H1 (cell line): ENCODE data around the gene PTCH2. TPM values are rescaled to one million over a fixed set of nuclear protein-coding genes. Genes with fewer than 3 reads are reported as not detected.
A peak's percentile ranks its signal among the peaks of the same experiment; 100 is the strongest.

Experiments used
- CTCF ChIA-PET: fragments of 300-600 bp; sonication (Branson Sonifier 250); formaldehyde crosslinking; loops from one replicate; lab custom pipeline; 2021; ENCODE audit not compliant: partially characterized antibody; lab: Charles Lee
- POLR2A ChIA-PET: fragments of 300-600 bp; sonication (Branson Sonifier 250); formaldehyde crosslinking; loops from one replicate; lab custom pipeline; 2021; ENCODE audit warnings: inconsistent platforms; ENCODE audit not compliant: partially characterized antibody; lab: Charles Lee
- DNase-seq, 2 experiments: peaks; one replicate each; pipeline versions ENCODE4 v3.0.0 to v3.0.0-alpha.2; 2010 to 2022; ENCODE audit warnings: low spot score in 2 of 2, low read depth in 1 of 2, mixed read lengths in 1 of 2
- FAIRE-seq: peaks from 2 replicates; lab custom pipeline; 2011; peaks lifted over from hg19 to GRCh38; lab: Jason Lieb, UNC
- H2AFZ ChIP-seq: 2 replicates; pipeline ENCODE4 v1.8.1; 2012; ENCODE audit warnings: low read length, inconsistent platforms
- H2AK5ac ChIP-seq: 2 replicates; pipeline ENCODE4 v1.6.1; 2013; ENCODE audit warnings: low read depth, low read length
- H2BK120ac ChIP-seq: replicated peaks from 2 replicates; pipeline ENCODE3; 2013; ENCODE audit warnings: low read depth, low read length, inconsistent platforms
- H2BK12ac ChIP-seq: 2 replicates; pipeline ENCODE4 v1.6.1; 2013; ENCODE audit warnings: low read depth, low read length
- H2BK15ac ChIP-seq: 2 replicates; pipeline ENCODE4 v1.6.1; 2013; ENCODE audit warnings: low read length
- H2BK20ac ChIP-seq: 2 replicates; pipeline ENCODE4 v1.6.1; 2013; ENCODE audit warnings: low read length
- H2BK5ac ChIP-seq: 2 replicates; pipeline ENCODE4 v1.6.1; 2013; ENCODE audit warnings: low read depth, low read length
- H3K14ac ChIP-seq: 2 replicates; pipeline ENCODE4 v1.6.1; 2013; ENCODE audit warnings: inconsistent platforms; ENCODE audit not compliant: insufficient read length
- H3K18ac ChIP-seq: 2 replicates; pipeline ENCODE4 v1.6.1; 2013; ENCODE audit warnings: low read length; ENCODE audit errors: extremely low read depth
- H3K23ac ChIP-seq: 2 replicates; pipeline ENCODE4 v1.6.1; 2013; ENCODE audit warnings: inconsistent platforms; ENCODE audit not compliant: insufficient read length
- H3K23me2 ChIP-seq: 2 replicates; pipeline ENCODE4 v1.6.1; 2013; ENCODE audit warnings: low read depth, low read length
- H3K27ac ChIP-seq: 2 replicates; pipeline ENCODE4 v1.6.1; 2011; ENCODE audit warnings: low read depth, low read length, inconsistent platforms
- H3K27me3 ChIP-seq, 4 experiments: replicated peaks in 1 of 4; 1 replicate in 1 of 4; 2 replicates in 3 of 4; pipeline versions ENCODE4 v1.6.1 to v1.8.1; 2011 to 2013; ENCODE audit warnings: low read length in 3 of 4, mild to moderate bottlenecking in 3 of 4, inconsistent platforms in 2 of 4, mixed read lengths in 2 of 4, moderate library complexity in 1 of 4; ENCODE audit not compliant: control insufficient read depth in 3 of 4, insufficient read depth in 3 of 4; ENCODE audit errors: extremely low read depth in 1 of 4
- H3K36me3 ChIP-seq, 4 experiments: 2 replicates each; pipeline versions ENCODE4 v1.6.1 to v1.8.1; 2011 to 2013; ENCODE audit warnings: mild to moderate bottlenecking in 4 of 4, low read length in 3 of 4, moderate library complexity in 2 of 4, control low read depth in 1 of 4, inconsistent platforms in 1 of 4; ENCODE audit not compliant: insufficient read depth in 4 of 4, control insufficient read depth in 2 of 4
- H3K4ac ChIP-seq: replicated peaks from 2 replicates; pipeline ENCODE3; 2013; ENCODE audit warnings: low read length, low read depth, mixed read lengths, inconsistent platforms; ENCODE audit not compliant: insufficient read length
- H3K4me1 ChIP-seq, 4 experiments: replicated peaks in 1 of 4; 1 replicate in 1 of 4; 2 replicates in 3 of 4; pipeline versions ENCODE4 v1.6.1 to v1.8.1; 2011 to 2013; ENCODE audit warnings: low read length in 3 of 4, inconsistent platforms in 2 of 4, mixed read lengths in 1 of 4; ENCODE audit not compliant: insufficient read depth in 4 of 4, control insufficient read depth in 3 of 4
- H3K4me2 ChIP-seq, 2 experiments: 2 replicates each; pipeline versions ENCODE4 v1.6.1 to v1.8.1; 2011 to 2013; ENCODE audit warnings: low read depth in 2 of 2, low read length in 2 of 2, control low read depth in 1 of 2, inconsistent platforms in 1 of 2, mild to moderate bottlenecking in 1 of 2; ENCODE audit not compliant: insufficient read depth in 1 of 2
- H3K4me3 ChIP-seq, 4 experiments: fragments of 200-600, 300-600 bp in 1 of 4; sonication (generic), shearing (Covaris generic), sonication (Bioruptor Twin) in 1 of 4; 2 replicates each; pipeline versions ENCODE4 v1.5.1 to v1.8.1; 2011 to 2016; ENCODE audit warnings: low read length in 4 of 4, low read depth in 3 of 4, control low read depth in 2 of 4, inconsistent platforms in 2 of 4, mild to moderate bottlenecking in 2 of 4, mixed read lengths in 1 of 4, moderate library complexity in 1 of 4; ENCODE audit not compliant: insufficient read depth in 2 of 4; ENCODE audit errors: extremely low read depth in 1 of 4
- H3K56ac ChIP-seq: replicated peaks from 2 replicates; pipeline ENCODE3; 2013; ENCODE audit warnings: low read depth, mild to moderate bottlenecking, mixed read lengths, low read length, inconsistent platforms; ENCODE audit not compliant: insufficient read length
- H3K79me1 ChIP-seq: 2 replicates; pipeline ENCODE4 v1.6.1; 2013; ENCODE audit warnings: low read depth, low read length, control low read depth
- H3K79me2 ChIP-seq, 2 experiments: 2 replicates each; pipeline versions ENCODE4 v1.6.1 to v1.8.1; 2012 to 2013; ENCODE audit warnings: low read length in 2 of 2, mild to moderate bottlenecking in 2 of 2, inconsistent platforms in 1 of 2; ENCODE audit not compliant: insufficient read depth in 2 of 2, control insufficient read depth in 1 of 2
- H3K9ac ChIP-seq, 4 experiments: replicated peaks in 1 of 4; 1 replicate in 1 of 4; 2 replicates in 3 of 4; pipeline versions ENCODE4 v1.6.1 to v1.8.1; 2011 to 2013; ENCODE audit warnings: low read depth in 3 of 4, low read length in 3 of 4, control low read depth in 2 of 4, mild to moderate bottlenecking in 2 of 4, moderate library complexity in 2 of 4, inconsistent platforms in 1 of 4; ENCODE audit errors: extremely low read depth in 1 of 4
- H3K9me3 ChIP-seq, 2 experiments: 2 replicates each; pipeline versions ENCODE4 v1.6.1 to v1.8.1; 2012 to 2013; ENCODE audit warnings: mild to moderate bottlenecking in 2 of 2, moderate library complexity in 2 of 2, control low read depth in 1 of 2, inconsistent platforms in 1 of 2, low read depth in 1 of 2, low read length in 1 of 2, mixed read lengths in 1 of 2; ENCODE audit not compliant: insufficient read depth in 2 of 2
- H4K20me1 ChIP-seq, 2 experiments: replicated peaks in 1 of 2; 2 replicates each; pipeline versions ENCODE3 to v1.8.1; 2011 to 2013; ENCODE audit warnings: inconsistent platforms in 2 of 2, low read length in 2 of 2, mild to moderate bottlenecking in 1 of 2; ENCODE audit not compliant: insufficient read depth in 2 of 2, control insufficient read depth in 1 of 2
- H4K5ac ChIP-seq: 2 replicates; pipeline ENCODE4 v1.6.1; 2013; ENCODE audit warnings: low read length, low read depth, mixed read lengths, inconsistent platforms; ENCODE audit not compliant: insufficient read length
- H4K8ac ChIP-seq: 2 replicates; pipeline ENCODE4 v1.8.0; 2013; ENCODE audit warnings: mild to moderate bottlenecking, moderate library complexity, low read length, inconsistent platforms; ENCODE audit not compliant: insufficient read depth; ENCODE audit errors: extremely low read depth
- H4K91ac ChIP-seq: replicated peaks from 2 replicates; pipeline ENCODE3; 2013; ENCODE audit warnings: low read length, mixed read lengths, inconsistent platforms; ENCODE audit not compliant: insufficient read length
- BACH1 ChIP-seq: IDR thresholded peaks from 2 replicates; pipeline ENCODE4 v1.6.1; 2012; ENCODE audit warnings: low read length, improper control_type of control experiment
- EGR1 ChIP-seq: IDR thresholded peaks from 2 replicates; pipeline ENCODE4 v1.6.1; 2011; ENCODE audit warnings: low read depth, low read length, borderline replicate concordance
- KDM4A ChIP-seq: IDR thresholded peaks from one replicate; pipeline ENCODE4 v1.7.1; 2012; ENCODE audit warnings: low read depth, mild to moderate bottlenecking, moderate library complexity, low read length, inconsistent platforms; ENCODE audit not compliant: severe bottlenecking
- NANOG ChIP-seq: IDR thresholded peaks from 2 replicates; pipeline ENCODE4 v1.6.1; 2011; ENCODE audit warnings: low read length, low read depth, mild to moderate bottlenecking, inconsistent platforms; ENCODE audit not compliant: insufficient read depth, poor library complexity, severe bottlenecking
- PHF8 ChIP-seq: fragments of 200-600 bp; sonication (generic); conservative IDR thresholded peaks from 2 replicates; pipeline ENCODE4 v1.7.1; 2012; ENCODE audit warnings: low read depth, mild to moderate bottlenecking, inconsistent platforms, low read length, moderate library complexity
- POLR2A ChIP-seq, 2 experiments: IDR thresholded peaks; 1 replicate in 1 of 2; 2 replicates in 1 of 2; pipeline ENCODE4 v1.6.1; 2011; ENCODE audit warnings: low read depth in 2 of 2, low read length in 2 of 2, mild to moderate bottlenecking in 2 of 2; ENCODE audit errors: control extremely low read depth in 1 of 2
- SIN3A ChIP-seq, 2 experiments: IDR thresholded peaks in 1 of 2; conservative IDR thresholded peaks in 1 of 2; 2 replicates each; pipeline ENCODE4 v1.6.1; 2011 to 2012; ENCODE audit warnings: low read length in 2 of 2, improper control_type of control experiment in 1 of 2, low read depth in 1 of 2, mild to moderate bottlenecking in 1 of 2
- SRF ChIP-seq: IDR thresholded peaks from 2 replicates; pipeline ENCODE4 v1.6.1; 2011; ENCODE audit warnings: mild to moderate bottlenecking, low read depth, low read length, moderate library complexity
- TAF1 ChIP-seq: IDR thresholded peaks from 2 replicates; pipeline ENCODE4 v1.6.1; 2011; ENCODE audit warnings: mild to moderate bottlenecking, low read depth, low read length
- TAF7 ChIP-seq: optimal IDR thresholded peaks from 2 replicates; pipeline ENCODE3; 2011; ENCODE audit warnings: low read depth, mild to moderate bottlenecking, inconsistent platforms, low read length, moderate library complexity, borderline replicate concordance
- WGBS, 2 experiments: shearing (Covaris generic) in 1 of 2; methylation state at CpG; one replicate each; pipeline versions ENCODE4 v1.1.6 to v1.1.7; 2013 to 2015; ENCODE audit warnings: low lambda C conversion rate in 2 of 2, mixed read lengths in 2 of 2, inconsistent platforms in 1 of 2, low coverage in 1 of 2, missing lambda C conversion rate in 1 of 2; ENCODE audit not compliant: insufficient replicate concordance in 2 of 2, insufficient coverage in 1 of 2, insufficient read length in 1 of 2; ENCODE audit errors: extremely low coverage in 1 of 2, missing lambda C conversion rate in 1 of 2; 5-methylcytosine and 5-hydroxymethylcytosine counted together
- polyA plus RNA-seq, 7 experiments: library from polyadenylated mRNA; depleted of rRNA in 3 of 7; stranded (reverse) in 5 of 7; unstranded in 2 of 7; fragments of >200 nt in 5 of 7; fragments of 200-250 nt in 2 of 7; gene quantifications; 1 replicate in 5 of 7; 2 replicates in 1 of 7; 4 replicates in 1 of 7; pipeline versions ENCODE4 v1.2.1 to v1.2.3, GENCODE V29; 2011 to 2013; ENCODE audit warnings: missing spikeins in 2 of 7, mixed read lengths in 2 of 7
- total RNA-seq: library from RNA; stranded (reverse); fragmentation: NEBNext Ultra II Directional; extraction: Animal tissue kit (Norgen Biotek cat#: 25700); gene quantifications from 2 replicates; pipeline ENCODE4 v1.2.1, GENCODE V29; 2021

Gene PTCH2
- total and polyA plus RNA-seq, 2 of the 8 experiments (the other 6 are each of a cell fraction or from before 2014, with no cell fraction given) = 0.35 to 1.2 TPM

- H3K23ac ChIP-seq = no peak overlapping the region
- DNase-seq = no peak
- H2BK20ac ChIP-seq = peak overlapping the region; percentile 25; the same call in 1 of the 2 replicates
- H2AFZ ChIP-seq = peak overlapping the region; percentile 98
- FAIRE-seq = no peak
- 45% methylated on average over 25 of the region's 25 CpGs; no CpG with 5 or more reads in 1 of the 2 experiments for WGBS, 2 experiments
- peaks cover 2 to 5% (median 3%) of the 10 kb centered on the region in 4 experiments; a peak in 5 of 7 replicates for H3K4me1 ChIP-seq
- peak overlapping the region; percentile 100 for H2BK5ac ChIP-seq
- H3K18ac ChIP-seq = peak overlapping the region; percentile 91
- H3K9me3 ChIP-seq = no peaks in the 10 kb centered on the region
- ChIA-PET POLR2A (interaction anchor here (0.6 to 16.6 kb wide), 27 partner anchors 9 to 679 kb away, joined by 3 to 547 read pairs (median 6); partner anchors contain the start of genes BEST4, BTBD19, CCDC163 and DYNLT4), CTCF (interaction anchor here (0.6 to 5.3 kb wide), 10 partner anchors 10 to 197 kb away, joined by 3 to 26 read pairs (median 8); partner anchors contain the start of genes BTBD19 and PLK3)
- H4K20me1 ChIP-seq = no peaks in the 10 kb centered on the region
- H3K27me3 ChIP-seq = no peaks in the 10 kb centered on the region; a peak in 2 of 7 replicates
- no peaks in the 10 kb centered on the region for H3K79me1 ChIP-seq
- peak overlapping the region; percentile 40 to 64 (median 47) for H3K4me3 ChIP-seq
- H2BK12ac ChIP-seq = peak overlapping the region; percentile 77
- no peaks in the 10 kb centered on the region for H3K79me2 ChIP-seq
- no peaks in the 10 kb centered on the region for H3K36me3 ChIP-seq
- peak overlapping the region; percentile 100 for H3K27ac ChIP-seq
- no peak overlapping the region for H2AK5ac ChIP-seq
- peak overlapping the region; percentile 66 to 84 for H3K4me2 ChIP-seq
- H4K91ac ChIP-seq = peak overlapping the region; percentile 100
- peak overlapping the region; percentile 18 for H2BK120ac ChIP-seq
- no peak overlapping the region for H3K4ac ChIP-seq
- H4K8ac ChIP-seq = peak overlapping the region; percentile 100; the same call in 1 of the 2 replicates
- H3K9ac ChIP-seq = peak overlapping the region; percentile 93 to 100 (median 98)
- peak overlapping the region; percentile 66 for H2BK15ac ChIP-seq
- peak overlapping the region; percentile 48 for H4K5ac ChIP-seq
- peaks cover 7% of the 10 kb centered on the region for H3K23me2 ChIP-seq
- no peak overlapping the region for H3K56ac ChIP-seq
- H3K14ac ChIP-seq = no peak overlapping the region
- TF ChIP-seq POLR2A (IDR thresholded peaks at IDR 0.05; ENCODE audit: control extremely low read depth in 1 of 2, low read depth in 2 of 2, low read length in 2 of 2) (no peak), KDM4A (peak; percentile 44), PHF8 (peak; percentile 56), NANOG (no peak), TAF7 (no peak), SRF (no peak), SIN3A (conservative IDR thresholded peaks at IDR 0.05 in 1 of 2, IDR thresholded peaks at IDR 0.05 in 1 of 2; ENCODE audit: low read depth in 1 of 2, low read length in 2 of 2) (0 out of 4 replicates have a peak, but pooled peaks of 1 of the 2 experiments have one; percentile 24), BACH1 (no peak; the same call in 1 of the 2 replicates), TAF1 (no peak), EGR1 (no peak)
These were observed 22.5 kb downstream of the PTCH2 start for GRCh38 chr1:44820328-44821239.
